ENCODE results near the gene ISG15. TPM values are rescaled to one million over a fixed set of nuclear protein-coding genes. Genes with fewer than 3 reads are reported as not detected.

ISG15 gene
- total and polyA plus RNA-seq, 2 of the 13 experiments (the other 11 are each of a cell fraction or from before 2014, with no cell fraction given), result 42.1 to 54.9 TPM

DNA sequence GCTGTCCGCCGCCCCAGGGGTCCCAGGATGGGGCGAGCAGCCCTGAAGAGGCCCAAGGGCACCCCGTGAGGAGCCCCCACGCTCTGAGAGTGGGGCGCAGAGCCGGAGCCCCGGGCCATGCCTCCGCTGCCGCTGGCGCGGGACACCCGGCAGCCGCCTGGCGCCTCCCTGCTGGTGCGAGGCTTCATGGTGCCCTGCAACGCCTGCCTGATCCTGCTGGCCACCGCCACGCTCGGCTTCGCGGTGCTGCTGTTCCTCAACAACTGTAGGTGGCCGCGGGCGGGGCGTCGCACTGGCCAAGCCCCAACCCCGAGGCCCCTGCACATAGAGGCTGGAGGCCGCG lies 21.1 kb downstream of the ISG15 start (continued):
- TF ChIP-seq, protein P1, sequence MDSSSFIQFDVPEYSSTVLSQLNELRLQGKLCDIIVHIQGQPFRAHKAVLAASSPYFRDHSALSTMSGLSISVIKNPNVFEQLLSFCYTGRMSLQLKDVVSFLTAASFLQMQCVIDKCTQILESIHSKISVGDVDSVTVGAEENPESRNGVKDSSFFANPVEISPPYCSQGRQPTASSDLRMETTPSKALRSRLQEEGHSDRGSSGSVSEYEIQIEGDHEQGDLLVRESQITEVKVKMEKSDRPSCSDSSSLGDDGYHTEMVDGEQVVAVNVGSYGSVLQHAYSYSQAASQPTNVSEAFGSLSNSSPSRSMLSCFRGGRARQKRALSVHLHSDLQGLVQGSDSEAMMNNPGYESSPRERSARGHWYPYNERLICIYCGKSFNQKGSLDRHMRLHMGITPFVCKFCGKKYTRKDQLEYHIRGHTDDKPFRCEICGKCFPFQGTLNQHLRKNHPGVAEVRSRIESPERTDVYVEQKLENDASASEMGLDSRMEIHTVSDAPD (CRISPR knock-in tag; IDR thresholded peaks at IDR 0.05), result no peak

DNA sequence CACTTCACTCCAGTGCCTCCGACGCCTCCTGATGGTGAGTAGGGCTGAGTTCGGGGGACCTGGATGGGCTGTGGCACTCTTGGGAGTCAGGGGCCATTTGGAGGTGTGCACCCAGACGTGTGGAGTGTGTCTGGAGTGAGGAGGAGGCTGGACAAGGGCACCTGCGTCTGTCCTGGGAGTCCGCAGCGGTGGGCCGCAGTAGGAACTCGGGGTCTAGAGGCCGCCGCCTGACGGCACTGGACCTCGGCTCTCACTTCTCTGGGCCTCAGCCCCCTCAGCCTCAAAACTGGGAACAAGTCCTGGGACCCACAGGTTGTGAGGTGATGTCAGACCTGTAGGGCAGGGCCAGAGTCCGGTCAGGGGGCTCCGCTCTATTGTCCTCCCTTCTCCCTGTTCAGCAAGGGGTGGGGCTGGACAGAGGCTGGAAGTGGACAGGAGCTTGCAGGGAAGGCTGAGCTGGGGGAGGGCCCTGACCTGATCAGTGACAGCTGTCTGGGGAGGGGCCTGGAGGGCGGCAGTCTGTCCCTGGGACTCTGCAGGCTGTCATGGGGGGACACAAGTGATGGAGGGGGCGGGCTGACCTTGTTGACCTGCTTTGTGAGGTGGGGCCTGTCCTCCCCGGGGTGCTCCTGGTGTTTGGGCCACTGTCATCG lies 22.1 kb downstream of the ISG15 start:
- DNase-seq (ENCODE audit: low spot score) (no peak), ATAC-seq (no peak), FAIRE-seq (no peak)
- Histone ChIP-seq H3K27me3 (ENCODE audit: control insufficient read depth in 1 of 2, insufficient read depth in 2 of 2, low read length in 2 of 2) (no peaks in the 10 kb centered on the region), H3K4me1 (ENCODE audit: insufficient read depth, low read length) (peaks cover 45% of the 10 kb centered on the region), H4K20me1 (ENCODE audit: insufficient read depth, low read length) (peaks cover 19% of the 10 kb centered on the region; the same call in 1 of the 2 replicates), H3K36me3 (replicated peaks in 1 of 2; ENCODE audit: control insufficient read depth in 1 of 2, insufficient read depth in 2 of 2, low read length in 2 of 2) (peaks cover 10 to 18% of the 10 kb centered on the region in 2 experiments; a peak in 4 of 5 replicates), H3K4me2 (ENCODE audit: low read depth, low read length) (no peak overlapping the region), H3K79me2 (ENCODE audit: insufficient read depth, low read length) (peaks cover 11% of the 10 kb centered on the region), H2AFZ (ENCODE audit: low read length) (no peak overlapping the region), H3K27ac (ENCODE audit: extremely low read length, insufficient read depth, low read length) (no peak overlapping the region), H3K9ac (ENCODE audit: insufficient read depth, low read depth, low read length) (no peak overlapping the region), H3K4me3 (replicated peaks in 1 of 3; ENCODE audit: insufficient read depth in 1 of 3, low read depth in 2 of 3, low read length in 3 of 3) (no peak overlapping the region), H3K9me3 (ENCODE audit: low read length) (no peaks in the 10 kb centered on the region)
- WGBS (ENCODE audit: low lambda C conversion rate), result 94% methylated on average over 13 of the region's 19 CpGs
- ChIA-PET CTCF (ENCODE audit: low intra/inter-chr PET ratio, low total read pairs) (no interaction called here), POLR2A (no interaction called here)
- in situ Hi-C loops (cut with HindIII; ENCODE audit: extremely low pct_ligation_motif_present, low pct_unique_long_range_greater_than_20kb) (no loop called here), intact Hi-C loops (cut with micrococcal nuclease; ENCODE audit: unreplicated experiment) (no loop called here)
- no TSS peak for BruUV-seq (replicated peaks)
- TF ChIP-seq ZNF737 (CRISPR knock-in tag; IDR thresholded peaks at IDR 0.05; ENCODE audit: borderline replicate concordance), result no peak
- no peak for TF ChIP-seq CCDC6 (CRISPR knock-in tag; IDR thresholded peaks at IDR 0.05)
- TF ChIP-seq TCF7L2 (IDR thresholded peaks at IDR 0.05; ENCODE audit: low read depth, low read length), result no peak
- no peak for TF ChIP-seq BHLHE40 (IDR thresholded peaks at IDR 0.05; ENCODE audit: low read length)
- TF ChIP-seq, protein P2, sequence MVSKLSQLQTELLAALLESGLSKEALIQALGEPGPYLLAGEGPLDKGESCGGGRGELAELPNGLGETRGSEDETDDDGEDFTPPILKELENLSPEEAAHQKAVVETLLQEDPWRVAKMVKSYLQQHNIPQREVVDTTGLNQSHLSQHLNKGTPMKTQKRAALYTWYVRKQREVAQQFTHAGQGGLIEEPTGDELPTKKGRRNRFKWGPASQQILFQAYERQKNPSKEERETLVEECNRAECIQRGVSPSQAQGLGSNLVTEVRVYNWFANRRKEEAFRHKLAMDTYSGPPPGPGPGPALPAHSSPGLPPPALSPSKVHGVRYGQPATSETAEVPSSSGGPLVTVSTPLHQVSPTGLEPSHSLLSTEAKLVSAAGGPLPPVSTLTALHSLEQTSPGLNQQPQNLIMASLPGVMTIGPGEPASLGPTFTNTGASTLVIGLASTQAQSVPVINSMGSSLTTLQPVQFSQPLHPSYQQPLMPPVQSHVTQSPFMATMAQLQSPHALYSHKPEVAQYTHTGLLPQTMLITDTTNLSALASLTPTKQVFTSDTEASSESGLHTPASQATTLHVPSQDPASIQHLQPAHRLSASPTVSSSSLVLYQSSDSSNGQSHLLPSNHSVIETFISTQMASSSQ (IDR thresholded peaks at IDR 0.05; ENCODE audit: low read depth), result no peak
- TF ChIP-seq, protein P2 (CRISPR knock-in tag; IDR thresholded peaks at IDR 0.05; ENCODE audit: borderline replicate concordance), result no peak
- TF ChIP-seq, protein P3, sequence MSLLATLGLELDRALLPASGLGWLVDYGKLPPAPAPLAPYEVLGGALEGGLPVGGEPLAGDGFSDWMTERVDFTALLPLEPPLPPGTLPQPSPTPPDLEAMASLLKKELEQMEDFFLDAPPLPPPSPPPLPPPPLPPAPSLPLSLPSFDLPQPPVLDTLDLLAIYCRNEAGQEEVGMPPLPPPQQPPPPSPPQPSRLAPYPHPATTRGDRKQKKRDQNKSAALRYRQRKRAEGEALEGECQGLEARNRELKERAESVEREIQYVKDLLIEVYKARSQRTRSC (CRISPR knock-in tag; IDR thresholded peaks at IDR 0.05; ENCODE audit: low read depth), result no peak
- no peak for TF ChIP-seq ADNP (CRISPR knock-in tag; IDR thresholded peaks at IDR 0.05)
- no peak for TF ChIP-seq POLR2A (IDR thresholded peaks at IDR 0.05; ENCODE audit: insufficient read depth in 1 of 2, low read depth in 2 of 2, low read length in 2 of 2)
- TF ChIP-seq HNRNPLL (IDR thresholded peaks at IDR 0.05; ENCODE audit: low read depth, low read length, poor library complexity, severe bottlenecking), result no peak
- no peak for TF ChIP-seq ZNF7 (CRISPR knock-in tag; IDR thresholded peaks at IDR 0.05)
- TF ChIP-seq ZNF124 (CRISPR knock-in tag; IDR thresholded peaks at IDR 0.05), result no peak
- TF ChIP-seq, protein P4, sequence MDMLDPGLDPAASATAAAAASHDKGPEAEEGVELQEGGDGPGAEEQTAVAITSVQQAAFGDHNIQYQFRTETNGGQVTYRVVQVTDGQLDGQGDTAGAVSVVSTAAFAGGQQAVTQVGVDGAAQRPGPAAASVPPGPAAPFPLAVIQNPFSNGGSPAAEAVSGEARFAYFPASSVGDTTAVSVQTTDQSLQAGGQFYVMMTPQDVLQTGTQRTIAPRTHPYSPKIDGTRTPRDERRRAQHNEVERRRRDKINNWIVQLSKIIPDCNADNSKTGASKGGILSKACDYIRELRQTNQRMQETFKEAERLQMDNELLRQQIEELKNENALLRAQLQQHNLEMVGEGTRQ (IDR thresholded peaks at IDR 0.05; ENCODE audit: low read depth, low read length), result no peak
- TF ChIP-seq, protein P4 (CRISPR knock-in tag; IDR thresholded peaks at IDR 0.05; ENCODE audit: borderline replicate concordance), result no peak
- TF ChIP-seq NCOA1 (CRISPR knock-in tag; IDR thresholded peaks at IDR 0.05), result no peak

Measured in HepG2 (cell line).